ENCODE measurements around the gene MRPS7. TPM values are rescaled to one million over a fixed set of nuclear protein-coding genes. Genes with fewer than 3 reads are reported as not detected.

Gene MRPS7
- polyA plus RNA-seq, 3 donors, result 26.7 to 122 (median 101) TPM

DNA sequence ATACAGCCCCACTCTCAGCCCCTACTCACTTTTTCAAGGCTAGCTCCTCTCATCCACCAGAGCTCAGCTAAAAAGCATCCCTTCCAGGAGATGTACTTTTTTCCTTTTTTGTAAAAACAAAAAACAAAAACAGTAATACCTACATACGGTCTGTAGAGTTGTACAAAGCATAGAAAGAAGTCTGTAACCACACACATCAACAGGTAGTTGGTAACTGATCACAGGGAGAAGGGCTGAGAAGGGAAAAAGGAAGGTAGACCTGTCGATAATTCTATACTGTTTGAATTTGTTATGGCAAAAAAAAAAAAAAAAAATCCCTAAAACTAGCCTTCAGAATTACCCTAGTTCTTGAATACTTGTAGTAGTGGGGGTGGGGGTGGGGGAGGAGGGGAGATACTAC is 26.7 kb downstream of the MRPS7 start:
- H4K20me1 ChIP-seq (ENCODE audit: insufficient read depth, low read length), result peaks cover 17% of the 10 kb centered on the region
- no peaks in the 10 kb centered on the region for H3K9me3 ChIP-seq (replicated peaks in 1 of 2; ENCODE audit: control insufficient read depth in 1 of 2, insufficient read depth in 1 of 2, low read length in 2 of 2)
- H3K27ac ChIP-seq (ENCODE audit: low read depth in 1 of 2, low read length in 2 of 2), result peak overlapping the region in 1 of 2 donors; percentile 100
- H3K27me3 ChIP-seq (ENCODE audit: control insufficient read depth in 2 of 2, insufficient read depth in 2 of 2, low read length in 2 of 2), result no peaks in the 10 kb centered on the region
- TF ChIP-seq, protein P1, sequence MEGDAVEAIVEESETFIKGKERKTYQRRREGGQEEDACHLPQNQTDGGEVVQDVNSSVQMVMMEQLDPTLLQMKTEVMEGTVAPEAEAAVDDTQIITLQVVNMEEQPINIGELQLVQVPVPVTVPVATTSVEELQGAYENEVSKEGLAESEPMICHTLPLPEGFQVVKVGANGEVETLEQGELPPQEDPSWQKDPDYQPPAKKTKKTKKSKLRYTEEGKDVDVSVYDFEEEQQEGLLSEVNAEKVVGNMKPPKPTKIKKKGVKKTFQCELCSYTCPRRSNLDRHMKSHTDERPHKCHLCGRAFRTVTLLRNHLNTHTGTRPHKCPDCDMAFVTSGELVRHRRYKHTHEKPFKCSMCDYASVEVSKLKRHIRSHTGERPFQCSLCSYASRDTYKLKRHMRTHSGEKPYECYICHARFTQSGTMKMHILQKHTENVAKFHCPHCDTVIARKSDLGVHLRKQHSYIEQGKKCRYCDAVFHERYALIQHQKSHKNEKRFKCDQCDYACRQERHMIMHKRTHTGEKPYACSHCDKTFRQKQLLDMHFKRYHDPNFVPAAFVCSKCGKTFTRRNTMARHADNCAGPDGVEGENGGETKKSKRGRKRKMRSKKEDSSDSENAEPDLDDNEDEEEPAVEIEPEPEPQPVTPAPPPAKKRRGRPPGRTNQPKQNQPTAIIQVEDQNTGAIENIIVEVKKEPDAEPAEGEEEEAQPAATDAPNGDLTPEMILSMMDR (IDR thresholded peaks at IDR 0.05), result no peak
- intact Hi-C loops (cut with micrococcal nuclease), result loop anchor here in 1 of 2 donors (2.0 to 5.0 kb wide), 2 partner anchors 104 to 124 kb away; no protein-coding TSS in a partner anchor
- peaks cover 16 to 26% of the 10 kb centered on the region in 2 donors for H3K36me3 Mint-ChIP-seq
- H2AFZ ChIP-seq (ENCODE audit: insufficient read depth, low read depth, low read length, poor library complexity, severe bottlenecking), result peak overlapping the region; percentile 87
- peaks cover 63% of the 10 kb centered on the region for H3K79me2 ChIP-seq (ENCODE audit: insufficient read depth, low read length)
- H3K4me1 Mint-ChIP-seq, result peaks cover 37% of the 10 kb centered on the region
- peaks cover 35 to 38% of the 10 kb centered on the region in 2 donors for H3K4me1 ChIP-seq (ENCODE audit: control insufficient read depth in 1 of 2, insufficient read depth in 2 of 2, low read length in 2 of 2)
- peak overlapping the region; percentile 100 for H3K4me2 ChIP-seq (replicated peaks; ENCODE audit: extremely low read depth, low read length, poor library complexity, severe bottlenecking)
- H3K9me3 Mint-ChIP-seq, result no peaks in the 10 kb centered on the region
- H3K27ac Mint-ChIP-seq, result peak overlapping the region in 3 of 7 donors; percentile 38 to 100 (median 100)
- peak overlapping the region in 1 of 3 experiments; percentile 92 for H3K4me3 ChIP-seq (replicated peaks in 1 of 3; ENCODE audit: low read depth in 2 of 3, low read length in 3 of 3)
- no peaks in the 10 kb centered on the region for H3K27me3 Mint-ChIP-seq (ENCODE audit: low read depth in 3 of 3)
- DNase-seq, result no peak
- H3K9ac ChIP-seq (ENCODE audit: insufficient read depth, low read length, poor library complexity, severe bottlenecking), result peak overlapping the region; percentile 97
- H3K36me3 ChIP-seq (replicated peaks in 1 of 2; ENCODE audit: control insufficient read depth in 1 of 2, insufficient read depth in 2 of 2, low read length in 2 of 2), result peaks cover 20 to 31% of the 10 kb centered on the region in 2 donors
- peak overlapping the region; percentile 40 to 91 for H3K4me3 Mint-ChIP-seq
- WGBS (ENCODE audit: insufficient coverage), result no CpG with 5 or more reads among the region's 2 CpGs

DNA sequence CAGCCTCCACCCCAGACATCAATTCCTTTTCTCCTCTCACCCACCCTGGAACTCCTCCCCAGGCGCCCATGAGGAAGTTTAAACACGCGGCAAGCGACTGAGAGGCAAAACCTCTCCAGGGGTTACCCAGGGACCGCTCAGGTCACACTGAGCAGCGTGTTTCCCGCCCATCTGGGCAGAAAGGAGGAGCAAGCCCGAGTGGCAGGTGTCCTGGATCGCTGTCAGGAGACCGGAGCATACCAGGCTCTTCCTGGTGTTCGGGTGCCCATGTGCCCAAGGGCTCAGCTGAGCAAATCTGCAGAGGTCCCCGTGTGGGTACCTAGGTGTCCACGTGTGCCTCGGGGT is 27.1 kb downstream of the MRPS7 start:
- H3K27ac ChIP-seq (ENCODE audit: low read depth in 1 of 2, low read length in 2 of 2), result peak overlapping the region; percentile 98 to 100
- no peaks in the 10 kb centered on the region for H3K9me3 ChIP-seq (replicated peaks in 1 of 2; ENCODE audit: control insufficient read depth in 1 of 2, insufficient read depth in 1 of 2, low read length in 2 of 2)
- H4K20me1 ChIP-seq (ENCODE audit: insufficient read depth, low read length), result peaks cover 17% of the 10 kb centered on the region
- H3K4me2 ChIP-seq (replicated peaks; ENCODE audit: extremely low read depth, low read length, poor library complexity, severe bottlenecking), result peak overlapping the region; percentile 100
- no peaks in the 10 kb centered on the region for H3K27me3 ChIP-seq (ENCODE audit: control insufficient read depth in 2 of 2, insufficient read depth in 2 of 2, low read length in 2 of 2)
- peak overlapping the region; percentile 87 for H2AFZ ChIP-seq (ENCODE audit: insufficient read depth, low read depth, low read length, poor library complexity, severe bottlenecking)
- DNase-seq, result peak in 2 of 3 donors; percentile 46 to 48
- H3K9me3 Mint-ChIP-seq, result no peaks in the 10 kb centered on the region
- H3K4me1 ChIP-seq (ENCODE audit: control insufficient read depth in 1 of 2, insufficient read depth in 2 of 2, low read length in 2 of 2), result peaks cover 39 to 42% of the 10 kb centered on the region in 2 donors
- H3K27me3 Mint-ChIP-seq (ENCODE audit: low read depth in 3 of 3), result no peaks in the 10 kb centered on the region
- H3K4me3 ChIP-seq (replicated peaks in 1 of 3; ENCODE audit: low read depth in 2 of 3, low read length in 3 of 3), result peak overlapping the region; percentile 52 to 96 (median 92)
- TF ChIP-seq, protein P1 (IDR thresholded peaks at IDR 0.05), result no peak
- H3K79me2 ChIP-seq (ENCODE audit: insufficient read depth, low read length), result peaks cover 61% of the 10 kb centered on the region
- WGBS (ENCODE audit: insufficient coverage), result 0% methylated on average over 13 of the region's 14 CpGs
- peak overlapping the region; percentile 97 for H3K9ac ChIP-seq (ENCODE audit: insufficient read depth, low read length, poor library complexity, severe bottlenecking)
- intact Hi-C loops (cut with micrococcal nuclease), result loop anchor here in 1 of 2 donors (2.0 to 5.0 kb wide), 2 partner anchors 104 to 124 kb away; no protein-coding TSS in a partner anchor
- peaks cover 18 to 28% of the 10 kb centered on the region in 2 donors for H3K36me3 ChIP-seq (replicated peaks in 1 of 2; ENCODE audit: control insufficient read depth in 1 of 2, insufficient read depth in 2 of 2, low read length in 2 of 2)
- peak overlapping the region; percentile 100 for H3K27ac Mint-ChIP-seq
- H3K4me3 Mint-ChIP-seq, result peak overlapping the region; percentile 91 to 96
- H3K36me3 Mint-ChIP-seq, result peaks cover 12 to 22% of the 10 kb centered on the region in 2 donors
- H3K4me1 Mint-ChIP-seq, result peaks cover 38% of the 10 kb centered on the region
